Measurements from ENCODE around the gene ZNF629.

DNA sequence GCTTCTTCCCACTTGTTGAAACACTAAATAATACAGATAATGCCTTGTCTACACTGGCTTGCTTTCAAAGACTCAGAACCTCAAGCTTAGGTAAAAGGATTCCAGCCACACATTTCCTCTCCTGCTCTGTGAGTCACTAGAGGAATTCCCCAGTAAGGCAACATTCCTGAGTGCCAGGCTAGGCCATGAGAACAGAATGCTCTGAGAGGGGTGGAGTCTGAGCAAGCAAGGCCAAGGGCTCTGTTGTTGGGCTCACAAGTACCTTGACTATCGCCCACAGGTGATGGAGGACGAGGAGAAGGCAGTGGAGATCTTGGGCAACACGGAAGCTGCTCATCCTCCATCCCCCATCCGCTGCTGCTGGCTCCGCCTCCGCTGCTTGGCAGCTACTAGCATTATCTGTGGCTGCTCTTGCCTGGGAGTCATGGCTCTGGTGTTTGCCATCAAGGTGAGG lies 45.5 kb downstream of the ZNF629 start:
- TF ChIP-seq POLR2A (IDR thresholded peaks at IDR 0.05; ENCODE audit: low read depth, low read length) (no peak), POLR2AphosphoS5 (IDR thresholded peaks at IDR 0.05; ENCODE audit: low read depth, low read length) (no peak), SPI1 (IDR thresholded peaks at IDR 0.05; ENCODE audit: low read depth, low read length) (no peak), TAF1 (IDR thresholded peaks at IDR 0.05; ENCODE audit: low read depth, low read length) (no peak), PAX5 (IDR thresholded peaks at IDR 0.05; ENCODE audit: insufficient read depth, low read length, severe bottlenecking) (no peak)
